NCI-H2107 treated with DMSO at 0.1 percent for 48 hours (cell line): ENCODE measurements around the gene ERVW-1.
A peak's percentile ranks its signal among the peaks of the same experiment; 100 is the strongest.
"Not testable (repeated sequence)": the region's sequence is repeated elsewhere in the genome, so short reads cannot be mapped to it uniquely, and the experiment has no call there.

ENCODE experiments used
- DNase-seq: peaks from one replicate; lab custom pipeline; 2025; ENCODE audit not compliant: unreplicated experiment; lab: John Stamatoyannopoulos, UW

ERVW-1 gene

DNA sequence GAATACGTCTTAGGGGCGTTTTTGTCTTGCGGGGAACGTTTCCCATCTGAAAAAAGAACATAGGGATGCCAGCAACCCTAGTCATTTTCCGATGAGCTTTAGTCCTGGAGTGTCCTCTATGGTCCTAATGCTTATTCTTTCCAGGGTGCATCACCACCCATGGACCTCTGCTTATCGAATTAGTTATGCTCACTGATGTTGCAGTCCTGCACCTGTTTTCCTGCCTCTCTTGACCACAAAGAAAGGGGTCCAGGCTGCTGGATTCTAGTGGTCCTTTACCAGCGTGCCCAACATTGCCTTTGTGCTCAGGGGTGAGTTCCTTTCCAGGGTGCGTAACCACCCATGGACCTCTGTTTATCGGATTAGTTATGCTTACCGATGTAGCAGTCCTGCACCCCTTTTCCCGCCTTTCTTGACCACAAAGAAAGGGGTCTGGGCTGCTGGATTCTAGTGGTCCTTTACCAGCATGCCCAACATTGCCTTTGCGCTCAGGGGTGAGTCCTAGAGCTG is 2.4 kb downstream of the ERVW-1 start:
- DNase-seq: not testable (repeated sequence)

DNA sequence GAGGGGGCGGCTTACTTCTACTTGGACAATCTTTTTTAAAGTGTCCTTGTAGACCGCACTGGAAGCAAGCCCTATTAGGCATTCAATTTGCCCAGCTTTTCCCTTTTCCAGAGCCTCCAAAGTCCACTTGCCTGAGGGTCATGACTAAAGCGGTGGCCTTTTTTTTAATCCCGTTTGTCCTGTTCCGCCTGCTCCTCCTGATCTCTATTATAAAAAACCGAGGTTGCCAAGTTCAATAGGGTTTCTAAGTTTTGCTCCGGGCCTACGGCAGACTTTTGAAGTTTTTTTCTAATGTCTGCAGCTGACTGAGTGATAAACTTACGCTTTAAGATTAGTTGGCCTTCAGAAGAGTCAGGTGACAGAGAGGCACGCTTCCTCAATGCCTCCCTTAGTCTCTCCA is 3.8 kb downstream of the ERVW-1 start:
- DNase-seq: not testable (repeated sequence)

DNA sequence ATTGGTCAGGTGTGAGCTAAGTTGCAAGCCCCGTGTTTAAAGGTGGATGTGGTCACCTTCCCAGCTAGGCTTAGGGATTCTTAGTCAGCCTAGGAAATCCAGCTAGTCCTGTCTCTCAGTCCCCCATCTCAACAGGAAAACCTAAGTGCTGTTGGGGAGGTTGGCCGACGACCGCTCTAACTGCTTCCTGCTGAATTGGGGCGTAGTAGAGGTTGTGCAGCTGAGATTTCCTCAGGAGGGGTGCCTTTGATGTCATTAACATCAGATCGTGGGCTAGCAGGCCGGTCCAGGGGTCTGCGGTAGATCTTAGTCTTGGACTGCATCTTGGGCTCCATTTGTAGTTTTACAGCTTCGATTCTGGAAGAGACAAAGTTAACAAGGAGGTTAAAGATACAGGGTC is 9.2 kb downstream of the ERVW-1 start:
- DNase-seq: not testable (repeated sequence)

- no peak for DNase-seq
Observed at GRCh38 chr7:92466682-92467081, 11.1 kb downstream of the ERVW-1 start.

DNA sequence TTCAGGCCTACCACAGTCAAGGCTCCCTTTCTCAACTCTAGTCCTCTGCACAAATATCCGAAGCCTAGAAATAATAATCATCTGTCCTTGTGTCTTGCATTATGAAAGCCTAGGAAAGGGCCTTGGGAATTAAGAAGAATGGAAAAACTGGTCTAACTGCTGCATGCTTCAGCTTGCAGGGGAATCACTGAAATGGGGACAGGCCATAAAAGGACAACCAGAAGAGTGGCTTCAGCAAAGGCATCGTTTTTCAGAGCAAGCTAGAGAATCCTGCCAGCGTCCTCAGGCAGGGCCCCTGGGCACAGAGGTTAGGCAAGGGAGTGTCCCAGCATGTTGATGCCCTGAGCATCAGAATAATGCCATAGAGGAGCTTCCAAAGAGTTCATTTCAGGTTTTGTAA is 13.2 kb downstream of the ERVW-1 start:
- no peak for DNase-seq

DNA sequence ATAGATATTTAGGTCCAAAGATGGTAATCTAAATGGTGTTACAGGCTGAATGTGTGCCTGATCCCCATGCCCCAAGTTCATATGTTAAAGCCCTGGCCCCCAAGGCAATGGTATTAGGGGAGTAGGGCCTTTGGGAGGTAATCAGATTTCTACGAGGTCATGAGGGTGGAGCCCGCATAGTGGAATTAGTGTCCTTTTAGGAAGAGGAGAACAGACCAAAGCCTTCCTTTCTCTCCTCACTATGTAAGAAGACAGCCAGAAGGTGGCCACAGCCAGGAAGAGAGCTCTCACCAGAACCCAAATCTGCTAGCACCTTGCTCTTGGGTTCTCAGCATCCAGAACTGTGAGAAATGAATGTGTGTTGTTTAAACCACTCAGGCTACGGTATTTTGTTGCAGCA is 15.2 kb downstream of the ERVW-1 start:
- DNase-seq: no peak

DNA sequence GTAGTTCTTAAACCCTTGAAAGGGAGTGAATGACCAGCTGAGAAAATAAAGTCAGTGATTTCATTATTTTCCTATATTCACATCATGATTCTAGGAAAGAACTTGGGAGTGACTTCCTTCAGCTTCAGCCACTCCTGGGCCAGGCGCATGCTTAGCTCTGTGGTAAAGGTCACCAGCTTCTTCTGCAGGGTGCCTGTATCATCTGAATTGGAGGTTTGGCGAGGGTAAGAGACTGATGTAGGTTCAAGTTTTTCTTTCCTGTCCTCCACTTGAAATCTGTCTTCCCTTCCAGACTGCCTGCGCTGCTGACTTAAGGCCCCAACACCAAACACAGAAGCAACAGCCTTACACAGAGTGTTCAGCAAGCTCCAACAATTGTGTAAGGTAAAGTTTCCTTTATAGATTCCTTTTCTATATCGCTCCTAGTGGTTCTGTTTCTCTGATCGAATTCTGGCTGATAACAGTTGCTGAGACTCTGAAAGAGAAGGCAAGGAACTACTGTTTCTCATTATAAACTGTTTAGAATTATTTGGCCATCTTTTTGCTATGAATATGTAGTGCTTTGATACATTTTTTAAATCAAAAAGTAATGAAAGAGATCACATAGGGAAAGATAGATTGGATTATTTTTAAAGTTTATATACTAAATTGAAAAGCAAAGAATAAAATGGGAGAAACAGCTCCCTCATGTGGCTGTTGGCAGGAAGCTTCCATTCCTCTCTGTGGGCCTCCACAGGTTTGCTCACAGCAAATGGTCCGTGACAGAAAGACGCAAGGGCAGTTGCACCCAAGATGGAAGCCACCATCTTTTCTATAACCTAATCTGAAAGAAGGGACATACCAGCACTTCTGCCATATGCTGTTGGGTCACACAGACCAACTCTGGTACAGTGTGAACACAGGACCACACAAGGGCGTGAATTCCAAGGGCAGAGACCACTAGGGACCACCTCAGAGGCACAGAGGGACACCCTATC is 16.4 kb downstream of the ERVW-1 start:
- peak; percentile 53 for DNase-seq

GRCh38 chr7:92460510-92460909 is 17.2 kb downstream of the ERVW-1 start:
- DNase-seq: no peak

GRCh38 chr7:92460109-92460508 is 17.6 kb downstream of the ERVW-1 start:
- no peak for DNase-seq

DNA sequence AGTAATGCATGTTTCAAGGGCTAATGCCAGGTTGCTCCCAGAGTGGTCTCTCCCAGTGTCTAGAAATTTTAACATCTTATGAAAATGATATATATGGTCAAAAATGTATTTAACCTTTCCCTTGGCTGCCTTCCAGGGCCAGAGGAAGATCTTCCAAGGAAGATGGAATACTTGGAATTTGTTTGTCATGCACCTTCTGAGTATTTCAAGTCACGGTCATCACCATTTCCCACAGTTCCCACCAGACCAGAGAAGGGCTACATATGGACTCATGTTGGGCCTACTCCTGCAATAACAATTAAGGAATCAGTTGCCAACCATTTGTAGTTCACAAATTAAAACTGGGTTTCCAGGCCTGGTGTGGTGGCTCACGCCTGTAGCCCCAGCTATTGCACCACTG is 21.5 kb downstream of the ERVW-1 start:
- DNase-seq: no peak

DNA sequence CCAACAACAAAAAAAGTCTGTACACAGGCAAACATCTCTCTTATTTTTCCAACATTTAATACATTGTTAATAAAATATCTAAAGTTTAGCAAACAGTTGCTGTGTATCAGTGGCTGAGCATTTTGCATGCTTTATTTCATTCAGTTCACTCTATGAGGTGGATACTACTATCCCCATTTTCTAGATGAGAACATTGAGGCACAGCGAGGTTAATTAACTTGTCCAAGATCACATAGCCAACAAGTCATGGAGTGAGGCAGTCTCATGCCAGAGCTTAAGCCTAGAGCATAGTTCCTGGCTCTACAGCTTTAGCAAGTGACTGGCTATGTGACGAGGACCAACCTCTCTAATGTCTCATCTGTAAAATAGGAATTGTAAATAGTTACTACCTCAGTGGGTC is 26.1 kb downstream of the ERVW-1 start:
- no peak for DNase-seq

DNA sequence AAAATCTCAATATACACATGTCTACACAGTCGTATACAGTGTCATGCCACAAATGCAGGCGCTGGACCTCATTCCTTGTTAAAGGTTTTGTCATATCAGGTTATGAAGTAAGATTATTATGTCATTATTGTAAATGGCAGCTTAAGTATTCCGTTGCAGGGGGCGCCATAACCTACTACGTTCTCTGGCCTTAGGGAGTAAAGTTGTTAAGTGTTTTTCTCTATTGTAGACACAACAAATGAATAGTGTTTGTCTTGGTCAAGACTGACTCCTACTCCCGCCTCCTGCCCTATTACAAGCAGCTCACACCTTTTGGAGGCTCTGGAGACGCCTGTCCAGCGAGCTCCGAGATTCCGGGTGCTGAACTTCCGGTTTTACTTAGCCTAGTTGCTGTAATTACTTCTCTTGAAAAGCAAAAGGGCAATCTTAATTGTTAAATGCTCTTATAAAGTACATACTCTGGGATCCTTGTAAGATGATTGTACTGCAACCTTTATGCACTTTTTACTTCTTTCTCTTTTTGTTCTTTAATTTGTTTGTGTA is 29.5 kb downstream of the ERVW-1 start:
- DNase-seq: peak; percentile 88

DNA sequence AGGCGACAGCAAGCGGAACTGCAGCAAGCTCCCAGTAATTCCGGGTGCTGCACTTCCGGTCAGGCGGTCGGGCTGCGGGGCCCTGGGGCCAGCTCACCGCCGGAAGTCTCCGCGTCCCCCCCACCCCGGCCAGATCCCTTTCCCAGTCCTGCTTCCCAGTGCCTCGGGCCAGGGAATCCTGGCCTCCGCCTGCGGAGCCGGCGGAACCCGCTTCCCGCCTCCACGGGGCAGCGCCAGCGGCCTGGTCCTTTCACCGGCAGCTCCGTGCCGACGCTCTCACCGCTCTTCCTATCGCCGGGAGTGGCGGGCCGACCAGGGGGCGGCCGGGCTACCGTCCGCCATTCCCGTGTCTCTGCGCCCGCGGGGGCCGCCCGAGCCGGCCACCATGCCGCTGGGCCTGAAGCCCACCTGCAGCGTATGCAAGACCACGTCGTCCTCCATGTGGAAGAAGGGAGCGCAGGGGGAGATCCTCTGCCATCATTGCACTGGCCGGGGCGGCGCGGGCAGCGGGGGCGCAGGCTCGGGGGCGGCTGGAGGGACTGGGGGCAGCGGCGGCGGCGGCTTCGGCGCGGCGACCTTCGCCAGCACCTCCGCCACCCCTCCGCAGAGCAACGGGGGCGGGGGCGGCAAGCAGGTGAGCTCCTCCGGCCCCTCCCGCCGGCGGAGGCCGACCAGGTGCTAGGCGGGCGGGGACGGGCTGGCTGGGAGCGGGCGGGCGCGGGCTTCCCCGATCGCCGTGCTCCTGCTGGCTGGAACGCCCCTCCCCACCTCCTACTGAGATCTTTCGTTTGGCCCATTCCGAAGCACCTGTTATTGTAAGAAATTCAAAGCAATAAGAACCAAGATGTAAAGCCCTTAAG is 30.2 kb downstream of the ERVW-1 start, which contains the start of gene GATAD1:
TSS of gene GATAD1 (plus strand) at position 138 of the 860 bp plus-strand sequence. CDS start at position 386, 248 bp downstream.
- DNase-seq: peak; percentile 88

- no peak for DNase-seq
Observed at GRCh38 chr7:92446869-92447344, 30.8 kb downstream of the ERVW-1 start.

DNA sequence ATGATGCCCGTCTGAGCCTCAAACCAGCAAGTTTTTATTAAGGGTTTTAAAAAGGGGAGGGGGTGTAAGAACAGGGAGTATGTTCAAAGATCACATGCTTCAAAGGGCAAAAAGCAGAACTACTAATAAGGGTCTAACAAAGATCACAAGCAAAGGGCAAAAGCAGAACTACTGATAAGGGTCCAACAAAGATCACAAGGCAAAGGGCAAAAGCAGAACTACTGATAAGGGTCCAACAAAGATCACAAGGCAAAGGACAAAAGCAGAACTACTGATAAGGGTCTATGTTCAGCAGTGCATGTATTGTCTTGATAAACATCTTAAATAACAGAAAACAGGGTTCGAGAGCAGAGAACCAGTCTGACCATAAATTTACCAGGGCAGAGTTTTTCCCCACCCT is 35.0 kb downstream of the ERVW-1 start:
- not testable (repeated sequence) for DNase-seq

- DNase-seq: no peak
Observed at GRCh38 chr7:92437956-92438491, 39.7 kb downstream of the ERVW-1 start.

DNA sequence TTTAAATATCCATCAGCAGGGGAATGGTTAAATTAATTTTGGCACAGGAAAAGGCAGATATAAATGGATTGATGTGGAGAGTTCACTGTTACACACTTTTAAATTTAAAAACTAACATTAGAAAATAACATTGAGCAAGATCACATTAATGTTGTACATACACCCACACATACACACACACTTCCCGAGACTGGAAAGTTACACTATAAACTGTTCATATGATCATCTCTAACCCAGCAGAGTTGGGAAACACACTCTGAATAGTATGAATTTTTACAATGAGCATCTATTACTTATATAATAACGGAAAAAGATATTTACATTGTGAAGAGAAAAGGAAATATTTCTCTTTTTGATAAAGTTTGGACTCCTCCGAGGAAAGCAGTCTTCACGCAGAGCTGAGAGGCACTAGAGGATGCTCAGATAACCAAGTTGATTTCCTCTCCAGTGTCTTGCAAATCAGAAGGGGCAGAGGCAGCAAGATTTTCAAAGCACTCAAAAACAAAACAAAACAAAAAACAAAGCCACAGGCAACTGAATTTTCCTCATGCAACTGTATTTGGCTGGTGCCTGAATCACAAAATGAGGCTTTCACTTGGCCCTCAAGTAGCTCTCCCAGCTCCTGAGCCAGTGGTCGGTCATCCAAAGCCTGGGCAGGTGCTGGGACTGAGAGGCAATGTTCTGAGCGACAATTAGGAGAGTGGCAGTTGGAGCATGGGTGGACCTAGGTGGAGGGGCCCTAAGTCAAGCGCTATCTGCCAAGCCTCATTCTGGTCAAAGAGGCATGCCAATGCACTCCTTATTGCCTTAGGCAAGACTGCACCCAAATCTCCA is 40.9 kb downstream of the ERVW-1 start:
- no peak for DNase-seq

GRCh38 chr7:92435542-92435941 is 42.2 kb downstream of the ERVW-1 start:
- DNase-seq: no peak

- no peak for DNase-seq
Observed at GRCh38 chr7:92433019-92433418, 44.7 kb downstream of the ERVW-1 start.
